Urinary bladder (tissue), 4 donors: Measurements from ENCODE around the gene TREX2. TPM values are rescaled to one million over a fixed set of nuclear protein-coding genes. Genes with fewer than 3 reads are reported as not detected.

ENCODE experiments used
- DNase-seq: peaks from one replicate; pipeline ENCODE4 v3.0.0-alpha.2; 2015; ENCODE audit errors: extremely low spot score
- H3K27ac ChIP-seq: one replicate; pipeline ENCODE4 v1.5.1; 2013; ENCODE audit warnings: low read depth, mild to moderate bottlenecking, moderate library complexity
- H3K36me3 ChIP-seq: one replicate; pipeline ENCODE4 v1.6.1; 2013; ENCODE audit warnings: mild to moderate bottlenecking, moderate library complexity; ENCODE audit not compliant: insufficient read depth
- H3K4me1 ChIP-seq: one replicate; pipeline ENCODE4 v1.6.1; 2013; ENCODE audit warnings: mild to moderate bottlenecking, moderate library complexity; ENCODE audit not compliant: insufficient read depth
- H3K4me3 ChIP-seq: one replicate; pipeline ENCODE4 v1.5.1; 2013; ENCODE audit warnings: low read depth, low read length
- WGBS: extraction: QIAGEN DNeasy Blood & Tissue Kit; methylation state at CpG from one replicate; pipeline ENCODE4 v1.1.7; 2013; 5-methylcytosine and 5-hydroxymethylcytosine counted together
- polyA plus RNA-seq: library from polyadenylated mRNA; stranded (reverse); fragments of 200-250 nt; gene quantifications from one replicate; pipeline ENCODE4 v1.2.3, GENCODE V29; 2013
- small RNA-seq: library from RNA; depleted of rRNA; stranded (forward); fragments of <200 nt; gene quantifications from one replicate; pipeline ENCODE3, GENCODE V24; 2014
- total RNA-seq: library from RNA; depleted of rRNA; stranded (reverse); fragments of >200 nt; gene quantifications from one replicate; pipeline ENCODE4 v1.2.3, GENCODE V29; 2014
- donor health status: healthy with polysubstance abuse.
- donor health status: healthy.

Gene TREX2
- total and polyA plus RNA-seq, 2 donors: 0.21 to 0.49 TPM

GRCh38 chrX:153397256-153397960 is 48.4 kb downstream of the TREX2 start:
- 82% methylated on average over 27 of the region's 27 CpGs for WGBS
- H3K4me3 ChIP-seq: no peak overlapping the region
- no peaks in the 10 kb centered on the region for H3K4me1 ChIP-seq
- H3K27ac ChIP-seq: no peak overlapping the region
- H3K36me3 ChIP-seq: no peaks in the 10 kb centered on the region
- DNase-seq: no peak

- 89% methylated on average over 26 of the region's 26 CpGs for WGBS
- Histone ChIP-seq H3K4me1 (no peaks in the 10 kb centered on the region), H3K36me3 (no peaks in the 10 kb centered on the region), H3K4me3 (no peak overlapping the region), H3K27ac (no peak overlapping the region)
- DNase-seq: no peak
Observed at GRCh38 chrX:153396320-153397195, 49.3 kb downstream of the TREX2 start.

DNA sequence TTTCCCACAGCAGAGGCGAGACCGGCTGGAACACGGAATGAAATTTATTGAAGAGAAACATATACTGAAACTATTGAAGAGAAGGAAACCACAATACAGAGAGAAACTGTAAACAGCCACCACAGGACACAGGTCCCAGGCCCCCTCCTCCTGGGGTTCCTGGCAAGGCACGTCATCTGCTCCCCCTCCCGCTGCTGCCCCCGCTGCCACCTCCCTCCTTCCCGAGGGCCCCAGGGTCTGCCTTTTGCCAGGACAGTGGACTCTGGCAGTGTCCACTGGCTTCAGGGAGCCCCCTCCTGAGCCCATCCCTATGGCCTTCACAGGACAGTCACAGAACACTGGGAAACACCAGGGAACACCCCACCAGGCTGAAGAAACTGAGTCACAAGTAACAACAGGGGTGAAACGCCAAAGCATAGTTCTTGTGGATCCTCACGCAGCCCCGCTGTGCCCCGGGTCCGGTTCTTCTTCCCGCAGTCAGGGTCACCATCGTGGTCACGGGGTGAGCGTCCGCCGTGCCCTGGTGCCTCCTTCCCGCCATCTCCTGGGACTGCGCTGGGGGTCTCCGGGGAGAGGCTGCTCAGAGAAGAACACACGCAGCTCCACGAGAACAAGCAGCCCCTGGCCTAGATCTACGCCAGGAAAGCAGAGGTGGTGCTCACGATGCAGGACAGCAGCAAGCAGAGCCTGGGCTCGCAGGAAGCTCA is 50.1 kb downstream of the TREX2 start:
- WGBS: 84% methylated on average over 26 of the region's 26 CpGs
- H3K4me3 ChIP-seq: no peak overlapping the region
- H3K36me3 ChIP-seq: no peaks in the 10 kb centered on the region
- no peaks in the 10 kb centered on the region for H3K4me1 ChIP-seq
- H3K27ac ChIP-seq: no peak overlapping the region
- DNase-seq: no peak

- DNase-seq: no peak
- Histone ChIP-seq H3K4me1 (no peaks in the 10 kb centered on the region), H3K4me3 (no peak overlapping the region), H3K36me3 (no peaks in the 10 kb centered on the region), H3K27ac (no peak overlapping the region)
- WGBS: 41% methylated on average over 13 of the region's 13 CpGs
Observed at GRCh38 chrX:153394612-153395011, 51.2 kb downstream of the TREX2 start.

Small RNA genes lying within 50 kb of the gene (small RNA-seq; reads per million reads assigned to genes)
- gene RN7SL667P: not detected

Other genes starting within 250 kb of the TREX2 start
- not detected for gene PNMA6F, start 124.3 kb downstream of the TREX2 start, total RNA-seq
- gene PNMA6F, start 124.3 kb downstream of the TREX2 start, polyA plus RNA-seq: not detected
- gene ZNF275, start 111.9 kb downstream of the TREX2 start, total RNA-seq: 9.7 TPM
- 7.6 TPM for gene ZNF275, start 111.9 kb downstream of the TREX2 start, polyA plus RNA-seq
- not detected for gene PNMA6E, start 44.7 kb downstream of the TREX2 start, total RNA-seq
- not detected for gene PNMA6E, start 44.7 kb downstream of the TREX2 start, polyA plus RNA-seq
- 0.69 TPM for gene ZFP92, start 34.6 kb downstream of the TREX2 start, total RNA-seq
- gene ZFP92, start 34.6 kb downstream of the TREX2 start, polyA plus RNA-seq: 0.41 TPM
- 17.1 TPM for gene HAUS7, start 24.5 kb upstream of the TREX2 start, total RNA-seq
- gene HAUS7, start 24.5 kb upstream of the TREX2 start, polyA plus RNA-seq: 26.6 TPM
- gene BGN, start 48.9 kb upstream of the TREX2 start, total RNA-seq: 57.7 TPM
- 189 TPM for gene BGN, start 48.9 kb upstream of the TREX2 start, polyA plus RNA-seq
- 0.69 TPM for gene ATP2B3, start 71.6 kb upstream of the TREX2 start, total RNA-seq
- gene ATP2B3, start 71.6 kb upstream of the TREX2 start, polyA plus RNA-seq: 0.10 TPM
- gene CCNQ, start 153.1 kb upstream of the TREX2 start, total RNA-seq: 11.8 TPM
- 33.1 TPM for gene CCNQ, start 153.1 kb upstream of the TREX2 start, polyA plus RNA-seq
- 0.63 TPM for gene DUSP9, start 201.1 kb upstream of the TREX2 start, total RNA-seq
- gene DUSP9, start 201.1 kb upstream of the TREX2 start, polyA plus RNA-seq: 1.2 TPM
- 10.3 TPM for gene PNCK, start 227.8 kb upstream of the TREX2 start, total RNA-seq
- 73.7 TPM for gene PNCK, start 227.8 kb upstream of the TREX2 start, polyA plus RNA-seq
- gene SLC6A8, start 241.9 kb upstream of the TREX2 start, total RNA-seq: 10.0 TPM
- gene SLC6A8, start 241.9 kb upstream of the TREX2 start, polyA plus RNA-seq: 76.1 TPM